Amniotic stem cell (primary cell): Measurements from ENCODE around the gene RAC2.

ENCODE experiments used
- DNase-seq: peaks from one replicate; lab custom pipeline; 2025; lab: John Stamatoyannopoulos, UW

RAC2 gene

GRCh38 chr22:37218771-37219411 lies 25.2 kb downstream of the RAC2 start:
- DNase-seq = no peak

- DNase-seq = no peak
Measured at GRCh38 chr22:37218399-37218770, 25.7 kb downstream of the RAC2 start.

- no peak for DNase-seq
Measured at GRCh38 chr22:37215890-37216289, 28.2 kb downstream of the RAC2 start.

GRCh38 chr22:37214731-37215030 lies 29.4 kb downstream of the RAC2 start:
- no peak for DNase-seq

- DNase-seq = no peak
Measured at GRCh38 chr22:37213941-37214730, 29.9 kb downstream of the RAC2 start.

GRCh38 chr22:37213218-37213855 lies 30.7 kb downstream of the RAC2 start:
- no peak for DNase-seq

GRCh38 chr22:37212174-37212906 lies 31.7 kb downstream of the RAC2 start, which contains the start of gene SSTR3:
Gene SSTR3, minus strand, starts transcription at chr22:37212477. Its CDS starts 4,674 bp downstream, at chr22:37207803.
- no peak for DNase-seq

- no peak for DNase-seq
Measured at GRCh38 chr22:37211866-37212173, 32.2 kb downstream of the RAC2 start.

- no peak for DNase-seq
Measured at GRCh38 chr22:37211075-37211865, 32.8 kb downstream of the RAC2 start.

- DNase-seq = no peak
Measured at GRCh38 chr22:37210041-37210803, 33.8 kb downstream of the RAC2 start.

GRCh38 chr22:37209140-37209845 lies 34.8 kb downstream of the RAC2 start:
- DNase-seq = no peak

GRCh38 chr22:37208401-37209139 lies 35.5 kb downstream of the RAC2 start:
- no peak for DNase-seq

- DNase-seq = no peak
Measured at GRCh38 chr22:37207981-37208380, 36.1 kb downstream of the RAC2 start.

GRCh38 chr22:37206841-37207821 lies 36.9 kb downstream of the RAC2 start:
- DNase-seq = no peak

GRCh38 chr22:37206118-37206840 lies 37.8 kb downstream of the RAC2 start:
- DNase-seq = no peak

GRCh38 chr22:37205046-37205445 lies 39.0 kb downstream of the RAC2 start:
- DNase-seq = no peak

GRCh38 chr22:37204045-37204655 lies 39.9 kb downstream of the RAC2 start:
- no peak for DNase-seq
